B cell (primary cell): Measurements from ENCODE around the gene NAPB. TPM values are rescaled to one million over a fixed set of nuclear protein-coding genes. Genes with fewer than 3 reads are reported as not detected.

ENCODE experiments used
- ATAC-seq: fragments of 200-7000 bp; cut with Tn5 transposase; one replicate; pipeline ENCODE4 v1.10.0; 2021; ENCODE audit warnings: low read depth, mild to moderate bottlenecking, moderate number of reproducible peaks, moderate library complexity
- CTCF ChIA-PET: fragments of 350-600 bp; sonication (Branson Sonifier 250); formaldehyde crosslinking; loops from one replicate; lab custom pipeline; 2021; ENCODE audit warnings: antibody characterized with exemption, inconsistent platforms; lab: Charles Lee
- POLR2A ChIA-PET: fragments of 350-600 bp; sonication (Branson Sonifier 250); formaldehyde crosslinking; loops from one replicate; lab custom pipeline; 2021; ENCODE audit warnings: antibody characterized with exemption; lab: Charles Lee
- DNase-seq: peaks from one replicate; pipeline ENCODE4 v3.0.0; 2013
- H2AFZ ChIP-seq: 2 replicates; pipeline ENCODE4 v1.6.1; 2012; ENCODE audit warnings: mild to moderate bottlenecking, low read depth, low read length; ENCODE audit not compliant: insufficient read depth, poor library complexity, severe bottlenecking
- H3K27ac ChIP-seq, 2 donors: 1 replicate in 1 of 2; 2 replicates in 1 of 2; pipeline ENCODE4 v1.5.1; 2012 to 2013; ENCODE audit warnings: low read length in 2 of 2, mild to moderate bottlenecking in 2 of 2, moderate library complexity in 1 of 2
- H3K27me3 ChIP-seq, 4 experiments: fragments of 200-600 bp in 1 of 4; sonication (generic) in 1 of 4; replicated peaks in 1 of 4; 1 replicate in 2 of 4; 2 replicates in 2 of 4; pipeline versions ENCODE4 v1.6.1 to v1.7.0; 2013 to 2016; ENCODE audit warnings: low read length in 3 of 4, mild to moderate bottlenecking in 2 of 4, mixed read lengths in 1 of 4, moderate library complexity in 1 of 4; ENCODE audit not compliant: insufficient read depth in 4 of 4, control insufficient read depth in 3 of 4; ENCODE audit errors: control extremely low read depth in 1 of 4
- H3K36me3 ChIP-seq, 2 experiments: replicated peaks in 1 of 2; 1 replicate in 1 of 2; 2 replicates in 1 of 2; pipeline versions ENCODE4 v1.6.1 to v1.7.1; 2013; ENCODE audit warnings: low read length in 1 of 2; ENCODE audit not compliant: insufficient read depth in 2 of 2, control insufficient read depth in 1 of 2; ENCODE audit errors: control extremely low read depth in 1 of 2, extremely low read depth in 1 of 2
- H3K4me1 ChIP-seq, 2 donors: fragments of 200-600 bp in 1 of 2; sonication (generic) in 1 of 2; 1 replicate in 1 of 2; 2 replicates in 1 of 2; pipeline versions ENCODE4 v1.5.1 to v1.6.1; 2013 to 2017; ENCODE audit warnings: low read length in 2 of 2; ENCODE audit not compliant: control insufficient read depth in 2 of 2, insufficient read depth in 2 of 2
- H3K4me2 ChIP-seq: replicated peaks from 2 replicates; pipeline ENCODE3; 2012; ENCODE audit warnings: mild to moderate bottlenecking, low read depth, low read length; ENCODE audit not compliant: poor library complexity, severe bottlenecking
- H3K4me3 ChIP-seq, 5 experiments: fragments of 200-600 bp in 1 of 5; sonication (generic) in 1 of 5; 1 replicate in 3 of 5; 2 replicates in 2 of 5; pipeline versions ENCODE4 v1.5.1 to v1.7.0; 2011 to 2016; ENCODE audit warnings: low read length in 4 of 5, mild to moderate bottlenecking in 4 of 5, low read depth in 2 of 5, control low read depth in 1 of 5, moderate library complexity in 1 of 5; ENCODE audit not compliant: insufficient read depth in 1 of 5; ENCODE audit errors: control extremely low read depth in 1 of 5, extremely low read depth in 1 of 5
- H3K79me2 ChIP-seq: fragments of 200-600 bp; sonication (generic); one replicate; pipeline ENCODE4 v1.6.0; 2016; ENCODE audit warnings: low read length; ENCODE audit not compliant: control insufficient read depth, insufficient read depth
- H3K9ac ChIP-seq: fragments of 200-600 bp; sonication (generic); 2 replicates; pipeline ENCODE4 v1.6.1; 2017; ENCODE audit warnings: mild to moderate bottlenecking, low read length, moderate library complexity
- H3K9me3 ChIP-seq, 3 donors: one replicate each; pipeline versions ENCODE4 v1.6.1 to v1.7.1; 2013; ENCODE audit warnings: low read length in 2 of 3; ENCODE audit not compliant: control insufficient read depth in 2 of 3, insufficient read depth in 1 of 3; ENCODE audit errors: control extremely low read depth in 1 of 3
- H4K20me1 ChIP-seq: 2 replicates; pipeline ENCODE4 v1.6.0; 2012; ENCODE audit warnings: mild to moderate bottlenecking, low read length; ENCODE audit not compliant: insufficient read depth, control insufficient read depth, poor library complexity, severe bottlenecking
- H3K27ac Mint-ChIP-seq: one replicate; pipeline ENCODE4 v1.8.0; 2021; ENCODE audit warnings: mixed read lengths
- H3K27me3 Mint-ChIP-seq: one replicate; pipeline ENCODE4 v1.8.0; 2021; ENCODE audit warnings: mixed read lengths
- H3K4me1 Mint-ChIP-seq: one replicate; pipeline ENCODE4 v1.8.0; 2021; ENCODE audit warnings: mixed read lengths
- H3K4me3 Mint-ChIP-seq: one replicate; pipeline ENCODE4 v1.8.0; 2021; ENCODE audit warnings: mixed read lengths
- H3K9me3 Mint-ChIP-seq: one replicate; pipeline ENCODE4 v1.8.0; 2022; ENCODE audit warnings: mixed read lengths; ENCODE audit not compliant: insufficient read depth
- CTCF ChIP-seq: fragments of 200-600 bp; IDR thresholded peaks from one replicate; pipeline ENCODE4 v1.8.0; 2022; ENCODE audit warnings: antibody characterized with exemption, mild to moderate bottlenecking
- EZH2 ChIP-seq: IDR thresholded peaks from 2 replicates; pipeline ENCODE4 v1.6.1; 2012; ENCODE audit warnings: borderline replicate concordance, low read depth, mild to moderate bottlenecking, moderate library complexity, low read length; ENCODE audit not compliant: insufficient read depth, poor library complexity, severe bottlenecking
- WGBS: methylation state at CpG from one replicate; pipeline ENCODE4 v1.1.5; 2013; ENCODE audit warnings: missing lambda C conversion rate; ENCODE audit not compliant: insufficient coverage; 5-methylcytosine and 5-hydroxymethylcytosine counted together
- intact Hi-C: fragments of 100-400 bp; cut with micrococcal nuclease; formaldehyde crosslinking; loops from one replicate; pipeline ENCODE4 v1.10.0; 2022
- polyA plus RNA-seq: library from polyadenylated mRNA; depleted of rRNA; stranded (reverse); fragments of >200 nt; gene quantifications from 2 replicates; pipeline ENCODE4 v1.2.3, GENCODE V29; 2012
- total RNA-seq, 2 donors: library from RNA; stranded (reverse); fragments of 120-200 nt in 1 of 2; gene quantifications; 1 replicate in 1 of 2; 2 replicates in 1 of 2; pipeline versions ENCODE4 v1.2.3 to v1.2.4, GENCODE V29; 2013 to 2022

The NAPB gene
- total and polyA plus RNA-seq, 2 donors (not counting 1 experiment from before 2014, with no cell fraction given), result 4.1 to 13.0 TPM

- no peaks in the 10 kb centered on the region for H3K27me3 Mint-ChIP-seq
- no peaks in the 10 kb centered on the region for H3K4me1 Mint-ChIP-seq
- DNase-seq (no peak), ATAC-seq (no peak)
- ChIA-PET CTCF (no interaction called here), POLR2A (no interaction called here)
- no peaks in the 10 kb centered on the region for H3K27me3 ChIP-seq
- no peaks in the 10 kb centered on the region for H4K20me1 ChIP-seq
- no peak for TF ChIP-seq EZH2
- no peak for TF ChIP-seq CTCF
- no peak overlapping the region for H2AFZ ChIP-seq
- 77% methylated on average over 2 of the region's 2 CpGs for WGBS
- intact Hi-C loops, result no loop called here
- no peaks in the 10 kb centered on the region for H3K9me3 ChIP-seq
- H3K27ac ChIP-seq, result no peak overlapping the region
- no peak overlapping the region for H3K4me2 ChIP-seq
- H3K4me3 ChIP-seq, result no peak overlapping the region
- no peak overlapping the region for H3K9ac ChIP-seq
- peaks cover 5% of the 10 kb centered on the region for H3K79me2 ChIP-seq
- H3K36me3 ChIP-seq, result peaks cover 3 to 30% of the 10 kb centered on the region in 2 experiments
- H3K27ac Mint-ChIP-seq, result no peak overlapping the region
- H3K9me3 Mint-ChIP-seq, result no peaks in the 10 kb centered on the region
- no peak overlapping the region for H3K4me3 Mint-ChIP-seq
- H3K4me1 ChIP-seq, result no peaks in the 10 kb centered on the region
Measured at GRCh38 chr20:23397961-23398360, 23.3 kb downstream of the NAPB start.

- H3K4me1 ChIP-seq, result no peaks in the 10 kb centered on the region
- Mint-ChIP-seq H3K4me3 (no peak overlapping the region), H3K27me3 (no peaks in the 10 kb centered on the region), H3K27ac (no peak overlapping the region), H3K4me1 (no peaks in the 10 kb centered on the region), H3K9me3 (no peaks in the 10 kb centered on the region)
- no peaks in the 10 kb centered on the region for H3K27me3 ChIP-seq
- POLR2A ChIA-PET, result no interaction called here
- H3K79me2 ChIP-seq, result peaks cover 5% of the 10 kb centered on the region
- intact Hi-C loops, result no loop called here
- WGBS, result 95% methylated on average over 4 of the region's 6 CpGs
- CTCF ChIA-PET, result no interaction called here
- H3K9ac ChIP-seq, result no peak overlapping the region
- TF ChIP-seq EZH2 (no peak), CTCF (no peak)
- no peak overlapping the region for H3K4me3 ChIP-seq
- no peak for ATAC-seq
- no peaks in the 10 kb centered on the region for H3K9me3 ChIP-seq
- no peaks in the 10 kb centered on the region for H4K20me1 ChIP-seq
- H3K4me2 ChIP-seq, result no peak overlapping the region
- H3K27ac ChIP-seq, result no peak overlapping the region
- H3K36me3 ChIP-seq, result peaks cover 3 to 27% of the 10 kb centered on the region in 2 experiments
- no peak overlapping the region for H2AFZ ChIP-seq
- no peak for DNase-seq
Measured at GRCh38 chr20:23396950-23397627, 24.2 kb downstream of the NAPB start.
